ENCODE results near the gene NSD1. TPM values are rescaled to one million over a fixed set of nuclear protein-coding genes. Genes with fewer than 3 reads are reported as not detected.
A peak's percentile ranks its signal among the peaks of the same experiment; 100 is the strongest.

NSD1 gene
- total RNA-seq, 2 experiments from 2014 or later: 87.6 to 93.3 TPM

DNA sequence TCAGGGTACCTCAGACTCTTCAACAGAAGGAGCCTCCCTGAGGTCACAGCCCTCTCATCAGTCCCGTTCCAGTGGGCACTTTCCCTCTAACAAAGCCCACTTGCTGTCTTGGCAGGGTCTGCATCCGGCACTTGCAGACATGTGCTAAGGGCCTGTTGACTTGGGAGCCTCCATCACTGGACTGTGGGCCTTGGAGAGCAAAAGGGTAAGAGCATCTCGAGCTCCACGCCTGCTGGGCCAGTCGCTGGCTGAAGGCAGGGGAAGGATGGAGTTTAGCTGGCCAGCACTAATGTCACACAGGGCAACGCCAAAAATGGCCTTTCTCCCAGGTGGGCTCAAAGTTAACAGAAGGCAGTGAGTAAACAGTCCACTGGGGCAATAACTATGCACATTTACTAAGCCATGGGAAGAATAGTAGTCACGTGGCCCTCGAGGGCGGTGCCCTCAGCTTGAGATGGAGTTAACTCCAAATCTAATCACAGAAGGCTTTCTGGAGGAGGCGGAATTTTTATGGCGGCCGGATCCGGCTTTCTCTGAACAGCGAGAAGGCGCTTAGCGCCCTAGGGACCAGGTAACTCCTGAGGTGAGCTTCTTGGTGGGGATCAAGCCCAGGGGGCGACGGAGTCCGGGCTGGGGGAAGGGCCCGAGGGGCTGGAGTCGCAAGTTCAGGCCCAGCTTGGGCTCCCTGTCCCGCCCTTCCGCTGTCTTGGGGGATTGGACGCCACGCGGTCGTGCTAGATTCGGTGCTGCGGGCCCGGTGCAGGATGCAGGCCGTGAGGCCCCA is 2.0 kb upstream of the NSD1 start:
- Histone ChIP-seq H3K4me3 (ENCODE audit: low read length) (no peak overlapping the region), H3K27ac (ENCODE audit: low read depth in 1 of 2, low read length in 2 of 2) (no peak overlapping the region), H3K4me1 (ENCODE audit: insufficient read depth, low read length) (peaks cover 47% of the 10 kb centered on the region), H3K36me3 (ENCODE audit: insufficient read depth, low read length) (peaks cover 15% of the 10 kb centered on the region), H3K9me3 (ENCODE audit: control insufficient read depth in 1 of 2, insufficient read depth in 1 of 2, low read length in 2 of 2) (no peaks in the 10 kb centered on the region), H3K27me3 (ENCODE audit: control insufficient read depth in 1 of 2, insufficient read depth in 2 of 2, low read length in 2 of 2) (no peaks in the 10 kb centered on the region)
- Mint-ChIP-seq H3K27me3 (no peaks in the 10 kb centered on the region), H3K4me1 (ENCODE audit: low read depth) (peaks cover 60% of the 10 kb centered on the region), H3K27ac (peak overlapping the region; percentile 92), H3K36me3 (ENCODE audit: low read depth) (peaks cover 29% of the 10 kb centered on the region), H3K9me3 (no peaks in the 10 kb centered on the region), H3K4me3 (peak overlapping the region; percentile 88)
- intact Hi-C loops (cut with DNase I, micrococcal nuclease): loop anchor here in 1 of 2 experiments (1.0 to 10.0 kb wide), 6 partner anchors 13 to 1496 kb away; partner anchors contain the start of genes CLK4, LMAN2, PRELID1 and RAB24
- TF ChIP-seq, protein P1, sequence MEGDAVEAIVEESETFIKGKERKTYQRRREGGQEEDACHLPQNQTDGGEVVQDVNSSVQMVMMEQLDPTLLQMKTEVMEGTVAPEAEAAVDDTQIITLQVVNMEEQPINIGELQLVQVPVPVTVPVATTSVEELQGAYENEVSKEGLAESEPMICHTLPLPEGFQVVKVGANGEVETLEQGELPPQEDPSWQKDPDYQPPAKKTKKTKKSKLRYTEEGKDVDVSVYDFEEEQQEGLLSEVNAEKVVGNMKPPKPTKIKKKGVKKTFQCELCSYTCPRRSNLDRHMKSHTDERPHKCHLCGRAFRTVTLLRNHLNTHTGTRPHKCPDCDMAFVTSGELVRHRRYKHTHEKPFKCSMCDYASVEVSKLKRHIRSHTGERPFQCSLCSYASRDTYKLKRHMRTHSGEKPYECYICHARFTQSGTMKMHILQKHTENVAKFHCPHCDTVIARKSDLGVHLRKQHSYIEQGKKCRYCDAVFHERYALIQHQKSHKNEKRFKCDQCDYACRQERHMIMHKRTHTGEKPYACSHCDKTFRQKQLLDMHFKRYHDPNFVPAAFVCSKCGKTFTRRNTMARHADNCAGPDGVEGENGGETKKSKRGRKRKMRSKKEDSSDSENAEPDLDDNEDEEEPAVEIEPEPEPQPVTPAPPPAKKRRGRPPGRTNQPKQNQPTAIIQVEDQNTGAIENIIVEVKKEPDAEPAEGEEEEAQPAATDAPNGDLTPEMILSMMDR (IDR thresholded peaks at IDR 0.05): no peak
- ATAC-seq (ENCODE audit: poor library complexity) (no peak), DNase-seq (peak in 1 of 14 experiments; percentile 47)
- CTCF ChIA-PET: interaction anchor here (0.8 kb wide), 1 partner anchor 18 kb away, joined by 3 read pairs; no protein-coding TSS in a partner anchor
- POLR2A ChIA-PET: interaction anchor here (4.1 kb wide), 1 partner anchor 17 kb away, joined by 31 read pairs; no protein-coding TSS in a partner anchor

DNA sequence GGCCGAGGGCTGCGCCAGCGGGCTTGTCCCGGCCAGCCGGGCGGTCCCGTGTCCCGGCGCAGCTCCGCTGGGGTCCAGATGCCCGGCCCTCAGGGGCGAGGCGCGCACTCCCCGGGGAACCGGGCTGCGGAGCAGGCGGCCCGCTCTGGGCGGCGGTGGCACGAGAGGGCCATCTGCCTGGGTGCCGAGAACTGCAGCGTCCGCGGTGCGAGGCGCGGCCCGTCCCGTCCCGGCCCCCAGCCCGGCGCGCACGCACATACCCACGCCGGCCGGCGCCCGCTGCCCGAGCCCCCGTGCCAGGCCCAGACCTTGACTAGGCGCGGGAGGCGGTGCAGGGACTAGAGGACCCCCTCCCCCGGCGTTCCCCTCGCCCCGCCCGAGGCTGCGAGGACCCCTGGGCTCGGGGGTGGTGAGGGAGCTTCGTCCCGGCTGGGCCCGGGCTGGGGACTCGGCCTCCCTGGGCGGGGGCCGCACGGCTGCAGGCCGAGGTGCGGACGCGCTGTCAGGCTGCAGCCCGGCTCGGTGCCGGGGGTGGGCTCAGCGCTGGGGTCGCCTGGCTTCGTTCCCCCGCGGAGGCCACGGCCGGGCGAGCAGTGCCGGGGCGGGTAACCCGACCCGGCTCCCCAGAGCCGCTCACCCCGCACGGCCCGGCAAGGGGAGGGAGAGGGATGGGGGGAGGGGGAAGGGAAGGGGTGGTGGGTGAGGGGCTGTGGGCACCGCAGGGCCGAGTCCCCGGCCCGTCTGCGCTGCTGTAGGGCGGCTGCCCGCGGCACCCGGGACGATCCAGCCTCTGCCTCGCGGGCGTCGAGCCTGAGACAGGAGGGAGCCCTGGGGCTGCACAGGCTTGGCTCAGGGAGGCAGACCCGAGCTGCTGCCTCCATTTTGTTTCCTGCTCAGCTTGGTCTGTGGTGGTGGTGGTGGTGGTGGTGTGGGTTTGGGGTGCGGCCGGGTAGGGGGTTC is 1.2 kb upstream of the NSD1 start:
- Mint-ChIP-seq H3K27me3 (no peaks in the 10 kb centered on the region), H3K4me3 (peak overlapping the region; percentile 72), H3K27ac (peak overlapping the region; percentile 97), H3K36me3 (ENCODE audit: low read depth) (peaks cover 38% of the 10 kb centered on the region), H3K4me1 (ENCODE audit: low read depth) (peaks cover 69% of the 10 kb centered on the region), H3K9me3 (no peaks in the 10 kb centered on the region)
- Histone ChIP-seq H3K4me1 (ENCODE audit: insufficient read depth, low read length) (peaks cover 51% of the 10 kb centered on the region), H3K27ac (ENCODE audit: low read depth in 1 of 2, low read length in 2 of 2) (peak overlapping the region; percentile 71 to 76), H3K9me3 (ENCODE audit: control insufficient read depth in 1 of 2, insufficient read depth in 1 of 2, low read length in 2 of 2) (no peaks in the 10 kb centered on the region), H3K4me3 (ENCODE audit: low read length) (peak overlapping the region; percentile 48), H3K27me3 (ENCODE audit: control insufficient read depth in 1 of 2, insufficient read depth in 2 of 2, low read length in 2 of 2) (no peaks in the 10 kb centered on the region), H3K36me3 (ENCODE audit: insufficient read depth, low read length) (peaks cover 22% of the 10 kb centered on the region)
- ATAC-seq (ENCODE audit: poor library complexity): peak; percentile 41
- TF ChIP-seq, protein P1 (IDR thresholded peaks at IDR 0.05): no peak
- ChIA-PET POLR2A (interaction anchor here (0.6 to 4.1 kb wide), 17 partner anchors 8 to 1654 kb away, joined by 3 to 31 read pairs (median 5); partner anchors contain the start of genes FAF2, GRK6, KIAA1191 and PRELID1), CTCF (interaction anchor here (0.8 to 3.1 kb wide), 3 partner anchors 8 to 19 kb away, joined by 3 to 12 read pairs (median 3); no protein-coding TSS in a partner anchor)
- peak in 12 of 14 experiments; percentile 19 to 77 (median 46) for DNase-seq
- intact Hi-C loops (cut with DNase I, micrococcal nuclease): loop anchor here (1.0 to 10.0 kb wide), 6 partner anchors 18 to 1495 kb away; partner anchors contain the start of genes CLK4 (in 1 of the 2), LMAN2 (in 1 of the 2), PRELID1 (in 1 of the 2) and RAB24 (in 1 of the 2)

Measured in CD4-positive, alpha-beta T cell (primary cell).